Adrenal gland (tissue), 5 donors: ENCODE measurements around the gene KIAA1614.

ENCODE experiments used
- POLR2A ChIP-seq, 2 donors: fragments of 450-650 bp; IDR thresholded peaks; one replicate each; pipeline ENCODE4 v1.6.1; 2017; ENCODE audit warnings: antibody characterized with exemption in 2 of 2, mild to moderate bottlenecking in 2 of 2, moderate library complexity in 1 of 2
- TF ChIP-seq, protein P1 (sequence below), 6 experiments: fragments of 450-650 bp in 4 of 6; fragments of 200-600 bp in 2 of 6; sonication (generic) in 1 of 6; IDR thresholded peaks; 1 replicate in 5 of 6; 2 replicates in 1 of 6; pipeline versions ENCODE4 v1.5.1 to v1.8.0; 2016 to 2021; ENCODE audit warnings: antibody characterized with exemption in 6 of 6, mild to moderate bottlenecking in 2 of 6, moderate library complexity in 1 of 6
- donor health status: DM: no; HTN: no; CAD: no.

DNA sequence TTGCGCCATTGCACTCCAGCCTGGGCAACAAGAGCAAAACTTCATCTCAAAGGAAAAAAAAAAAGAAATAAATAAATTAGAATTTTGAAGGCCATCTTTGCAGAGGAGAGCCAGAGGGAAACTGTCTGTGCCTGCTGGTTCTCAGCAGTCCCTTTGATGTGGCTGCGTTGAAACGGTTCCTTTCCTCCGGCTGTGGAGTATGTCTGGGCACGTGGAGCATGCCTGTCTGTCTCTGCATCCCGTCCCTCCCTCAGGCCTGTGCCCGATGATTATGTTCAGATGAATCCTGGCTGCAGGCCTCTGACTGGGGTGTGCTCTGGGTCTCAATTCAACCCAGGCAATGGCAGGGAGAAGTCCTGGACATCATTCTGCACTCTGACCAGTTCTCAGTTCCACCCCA lies 33.4 kb downstream of the KIAA1614 start:
- TF ChIP-seq, protein P1, sequence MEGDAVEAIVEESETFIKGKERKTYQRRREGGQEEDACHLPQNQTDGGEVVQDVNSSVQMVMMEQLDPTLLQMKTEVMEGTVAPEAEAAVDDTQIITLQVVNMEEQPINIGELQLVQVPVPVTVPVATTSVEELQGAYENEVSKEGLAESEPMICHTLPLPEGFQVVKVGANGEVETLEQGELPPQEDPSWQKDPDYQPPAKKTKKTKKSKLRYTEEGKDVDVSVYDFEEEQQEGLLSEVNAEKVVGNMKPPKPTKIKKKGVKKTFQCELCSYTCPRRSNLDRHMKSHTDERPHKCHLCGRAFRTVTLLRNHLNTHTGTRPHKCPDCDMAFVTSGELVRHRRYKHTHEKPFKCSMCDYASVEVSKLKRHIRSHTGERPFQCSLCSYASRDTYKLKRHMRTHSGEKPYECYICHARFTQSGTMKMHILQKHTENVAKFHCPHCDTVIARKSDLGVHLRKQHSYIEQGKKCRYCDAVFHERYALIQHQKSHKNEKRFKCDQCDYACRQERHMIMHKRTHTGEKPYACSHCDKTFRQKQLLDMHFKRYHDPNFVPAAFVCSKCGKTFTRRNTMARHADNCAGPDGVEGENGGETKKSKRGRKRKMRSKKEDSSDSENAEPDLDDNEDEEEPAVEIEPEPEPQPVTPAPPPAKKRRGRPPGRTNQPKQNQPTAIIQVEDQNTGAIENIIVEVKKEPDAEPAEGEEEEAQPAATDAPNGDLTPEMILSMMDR (IDR thresholded peaks at IDR 0.05): no peak
- no peak for TF ChIP-seq POLR2A (IDR thresholded peaks at IDR 0.05)
